ENCODE data around the gene IQGAP2.

Gene IQGAP2

GRCh38 chr5:76663573-76663972 is 260.5 kb downstream of the IQGAP2 start:
- Histone ChIP-seq H3K4me1 (no peaks in the 10 kb centered on the region), H3K9me3 (ENCODE audit: control insufficient read depth, low read length) (no peaks in the 10 kb centered on the region), H3K9ac (no peak overlapping the region), H3K27me3 (ENCODE audit: control insufficient read depth, insufficient read depth, low read length) (no peaks in the 10 kb centered on the region), H3K4me2 (ENCODE audit: low read length) (no peak overlapping the region), H3K36me3 (ENCODE audit: control insufficient read depth, insufficient read depth, low read length) (no peaks in the 10 kb centered on the region), H3K4me3 (ENCODE audit: low read depth, low read length) (no peak overlapping the region), H3K79me2 (no peaks in the 10 kb centered on the region), H2AFZ (no peak overlapping the region), H3K27ac (no peak overlapping the region)
- no peak for TF ChIP-seq CTCF (IDR thresholded peaks at IDR 0.05)

- no peak overlapping the region for H3K4me2 ChIP-seq (ENCODE audit: low read length)
- no peak for TF ChIP-seq CTCF (IDR thresholded peaks at IDR 0.05)
- H2AFZ ChIP-seq: no peak overlapping the region
- H3K9ac ChIP-seq: no peak overlapping the region
- H3K4me1 ChIP-seq: no peaks in the 10 kb centered on the region
- H3K9me3 ChIP-seq (ENCODE audit: control insufficient read depth, low read length): no peaks in the 10 kb centered on the region
- no peaks in the 10 kb centered on the region for H3K27me3 ChIP-seq (ENCODE audit: control insufficient read depth, insufficient read depth, low read length)
- H3K27ac ChIP-seq: no peak overlapping the region
- no peak overlapping the region for H3K4me3 ChIP-seq (ENCODE audit: low read depth, low read length)
- H3K36me3 ChIP-seq (ENCODE audit: control insufficient read depth, insufficient read depth, low read length): no peaks in the 10 kb centered on the region
- H3K79me2 ChIP-seq: no peaks in the 10 kb centered on the region
Observed at GRCh38 chr5:76664079-76664478, 261.0 kb downstream of the IQGAP2 start.

GRCh38 chr5:76667495-76667894 is 264.4 kb downstream of the IQGAP2 start:
- no peak overlapping the region for H3K27ac ChIP-seq
- H3K4me3 ChIP-seq (ENCODE audit: low read depth, low read length): no peak overlapping the region
- no peak overlapping the region for H2AFZ ChIP-seq
- H3K4me1 ChIP-seq: no peaks in the 10 kb centered on the region
- H3K9me3 ChIP-seq (ENCODE audit: control insufficient read depth, low read length): no peaks in the 10 kb centered on the region
- H3K9ac ChIP-seq: no peak overlapping the region
- H3K4me2 ChIP-seq (ENCODE audit: low read length): no peak overlapping the region
- H3K27me3 ChIP-seq (ENCODE audit: control insufficient read depth, insufficient read depth, low read length): no peaks in the 10 kb centered on the region
- no peaks in the 10 kb centered on the region for H3K79me2 ChIP-seq
- no peaks in the 10 kb centered on the region for H3K36me3 ChIP-seq (ENCODE audit: control insufficient read depth, insufficient read depth, low read length)
- TF ChIP-seq CTCF (IDR thresholded peaks at IDR 0.05): no peak

GRCh38 chr5:76669245-76669644 is 266.2 kb downstream of the IQGAP2 start:
- H3K9me3 ChIP-seq (ENCODE audit: control insufficient read depth, low read length): no peaks in the 10 kb centered on the region
- no peak overlapping the region for H3K4me3 ChIP-seq (ENCODE audit: low read depth, low read length)
- no peak for TF ChIP-seq CTCF (IDR thresholded peaks at IDR 0.05)
- no peaks in the 10 kb centered on the region for H3K27me3 ChIP-seq (ENCODE audit: control insufficient read depth, insufficient read depth, low read length)
- H3K27ac ChIP-seq: no peak overlapping the region
- H3K4me2 ChIP-seq (ENCODE audit: low read length): no peak overlapping the region
- H3K79me2 ChIP-seq: no peaks in the 10 kb centered on the region
- no peak overlapping the region for H2AFZ ChIP-seq
- H3K4me1 ChIP-seq: no peaks in the 10 kb centered on the region
- H3K36me3 ChIP-seq (ENCODE audit: control insufficient read depth, insufficient read depth, low read length): no peaks in the 10 kb centered on the region
- H3K9ac ChIP-seq: no peak overlapping the region

GRCh38 chr5:76670508-76670907 is 267.4 kb downstream of the IQGAP2 start:
- Histone ChIP-seq H3K36me3 (ENCODE audit: control insufficient read depth, insufficient read depth, low read length) (no peaks in the 10 kb centered on the region), H3K4me2 (ENCODE audit: low read length) (no peak overlapping the region), H3K79me2 (no peaks in the 10 kb centered on the region), H2AFZ (no peak overlapping the region), H3K4me1 (no peaks in the 10 kb centered on the region), H3K27me3 (ENCODE audit: control insufficient read depth, insufficient read depth, low read length) (no peaks in the 10 kb centered on the region), H3K9me3 (ENCODE audit: control insufficient read depth, low read length) (no peaks in the 10 kb centered on the region), H3K27ac (no peak overlapping the region), H3K4me3 (ENCODE audit: low read depth, low read length) (no peak overlapping the region), H3K9ac (no peak overlapping the region)
- no peak for TF ChIP-seq CTCF (IDR thresholded peaks at IDR 0.05)
